Stimulated activated CD8-positive, alpha-beta memory T cell treated with anti-CD3 and anti-CD28 coated beads, Interleukin-15, amount 100 ng/mL, for 24 hours (primary cell): Measurements from ENCODE around the gene FAM151A.

ENCODE experiments used
- DNase-seq: peaks from one replicate; pipeline ENCODE4 v3.0.0-alpha.2; 2020; ENCODE audit warnings: low read depth

The FAM151A gene

GRCh38 chr1:54604051-54604450, 19.3 kb downstream of the FAM151A start:
- no peak for DNase-seq

GRCh38 chr1:54603241-54603640, 20.1 kb downstream of the FAM151A start:
- no peak for DNase-seq

GRCh38 chr1:54602554-54602953, 20.8 kb downstream of the FAM151A start:
- no peak for DNase-seq

GRCh38 chr1:54601730-54602129, 21.6 kb downstream of the FAM151A start:
- no peak for DNase-seq

GRCh38 chr1:54600947-54601721, 22.2 kb downstream of the FAM151A start:
- DNase-seq, result no peak

- DNase-seq, result no peak
Measured at GRCh38 chr1:54599211-54599823, 24.0 kb downstream of the FAM151A start.

- DNase-seq, result no peak
Measured at GRCh38 chr1:54597455-54598030, 25.8 kb downstream of the FAM151A start.

- DNase-seq, result no peak
Measured at GRCh38 chr1:54596756-54597155, 26.6 kb downstream of the FAM151A start.

- no peak for DNase-seq
Measured at GRCh38 chr1:54595956-54596498, 27.3 kb downstream of the FAM151A start.

GRCh38 chr1:54594463-54594862, 28.9 kb downstream of the FAM151A start:
- DNase-seq, result no peak

- no peak for DNase-seq
Measured at GRCh38 chr1:54593571-54594160, 29.7 kb downstream of the FAM151A start.

GRCh38 chr1:54591127-54591756, 32.1 kb downstream of the FAM151A start:
- DNase-seq, result no peak

GRCh38 chr1:54588377-54588776, 34.9 kb downstream of the FAM151A start:
- DNase-seq, result no peak

GRCh38 chr1:54585181-54586066, 37.9 kb downstream of the FAM151A start:
- no peak for DNase-seq

GRCh38 chr1:54584575-54584974, 38.8 kb downstream of the FAM151A start:
- DNase-seq, result no peak

GRCh38 chr1:54583871-54584270, 39.5 kb downstream of the FAM151A start:
- no peak for DNase-seq

- no peak for DNase-seq
Measured at GRCh38 chr1:54583307-54583686, 40.0 kb downstream of the FAM151A start.

GRCh38 chr1:54582566-54583306, 40.6 kb downstream of the FAM151A start:
- no peak for DNase-seq

GRCh38 chr1:54581621-54582035, 41.7 kb downstream of the FAM151A start:
- no peak for DNase-seq

- DNase-seq, result no peak
Measured at GRCh38 chr1:54580856-54581550, 42.3 kb downstream of the FAM151A start.
